Cardiac fibroblast (primary cell): ENCODE results near the gene FAM107B.

Experiments used
- DNase-seq, 2 donors: peaks; one replicate each; pipeline versions ENCODE4 v3.0.0 to v3.0.0-alpha.2; 2010; ENCODE audit warnings: low read depth in 2 of 2
- H3K4me3 ChIP-seq, 2 donors: replicated peaks in 1 of 2; 1 replicate in 1 of 2; 2 replicates in 1 of 2; pipeline ENCODE4 v1.5.1; 2011; ENCODE audit warnings: low read depth in 2 of 2, low read length in 2 of 2, mild to moderate bottlenecking in 2 of 2, moderate library complexity in 1 of 2
- CTCF ChIP-seq: IDR thresholded peaks from one replicate; pipeline ENCODE4 v1.5.1; 2011; ENCODE audit warnings: low read depth, mild to moderate bottlenecking, low read length, inconsistent platforms

The FAM107B gene

DNA sequence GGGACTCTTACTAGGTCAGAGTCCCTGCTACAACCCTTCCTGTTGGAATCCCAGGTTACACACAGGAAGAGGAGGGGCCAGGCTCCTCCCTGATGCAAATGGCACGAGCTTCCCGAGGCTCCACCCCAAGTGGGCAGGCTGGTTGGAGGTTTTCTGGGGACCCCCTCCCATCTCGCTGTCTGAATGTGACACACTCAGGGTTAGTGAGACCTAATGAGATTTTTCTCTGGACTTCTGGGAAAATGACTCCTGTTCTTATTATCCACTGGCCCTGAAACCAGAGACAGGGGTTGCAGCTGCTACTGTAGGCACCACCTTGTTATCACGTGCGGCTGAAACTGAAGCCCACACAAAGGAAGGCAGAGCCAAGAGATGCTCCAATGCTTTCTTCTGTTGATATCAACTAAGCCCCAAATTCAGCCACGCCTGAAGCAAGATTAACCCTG lies 103.3 kb downstream of the FAM107B start:
- no peak for TF ChIP-seq CTCF
- no peak for DNase-seq
- H3K4me3 ChIP-seq, result no peak overlapping the region

DNA sequence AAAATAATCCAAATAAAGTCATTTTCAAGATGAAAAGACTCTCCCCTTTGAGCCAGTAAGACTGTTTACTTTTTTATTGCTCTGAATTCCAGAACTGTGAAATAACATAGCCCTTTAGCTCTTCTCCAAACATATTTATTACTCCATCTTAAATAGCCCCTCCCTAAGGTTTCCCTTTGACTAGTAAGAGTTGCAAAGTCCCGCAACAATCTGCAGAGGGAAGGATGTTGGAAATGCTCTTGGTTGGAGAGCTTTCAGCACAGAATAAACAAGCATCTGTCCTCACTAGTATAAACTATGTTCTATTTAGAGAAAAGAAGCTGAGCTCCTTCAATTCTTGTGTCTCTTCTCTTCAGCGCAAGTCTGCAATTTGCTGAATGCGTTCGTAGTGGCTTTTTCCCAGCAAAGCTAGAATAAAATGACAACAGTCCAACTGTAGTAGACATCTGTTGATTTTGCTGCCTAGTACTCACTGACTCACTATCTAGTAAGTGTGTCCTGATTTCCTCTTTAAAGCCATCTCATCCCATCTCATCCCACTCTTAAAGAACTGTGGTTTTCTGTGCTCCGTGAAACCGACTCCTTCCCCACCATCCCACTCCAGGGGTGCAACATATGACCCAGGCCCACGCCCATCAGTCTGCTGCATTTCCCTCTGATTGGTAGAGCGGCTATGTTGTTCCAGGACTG lies 104.0 kb downstream of the FAM107B start:
- H3K4me3 ChIP-seq, result no peak overlapping the region
- peak; percentile 4 to 12 for DNase-seq
- no peak for TF ChIP-seq CTCF

- no peak overlapping the region for H3K4me3 ChIP-seq
- no peak for DNase-seq
- no peak for TF ChIP-seq CTCF
Measured at GRCh38 chr10:14669576-14669975, 105.1 kb downstream of the FAM107B start.

- H3K4me3 ChIP-seq, result no peak overlapping the region
- no peak for DNase-seq
- TF ChIP-seq CTCF, result no peak
Measured at GRCh38 chr10:14667781-14668180, 106.9 kb downstream of the FAM107B start.

DNA sequence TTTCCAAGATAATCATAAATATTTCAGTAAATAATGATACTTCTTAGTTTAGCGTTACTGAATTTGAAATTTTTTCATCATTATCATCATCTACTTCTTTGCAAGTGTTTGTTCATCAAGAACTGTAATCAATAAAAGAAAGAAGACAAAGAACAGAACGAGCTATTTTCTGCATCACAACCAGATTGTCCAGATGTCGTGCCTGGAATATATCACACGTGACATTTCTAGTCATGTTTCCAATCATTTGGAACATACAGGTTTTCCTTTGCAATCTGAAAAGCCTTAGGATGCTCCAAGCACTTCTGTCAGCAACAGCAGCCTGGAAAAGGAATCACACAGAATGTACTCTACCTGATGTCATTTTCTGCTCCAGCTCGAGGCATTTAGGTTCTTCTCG lies 107.4 kb downstream of the FAM107B start:
- DNase-seq, result no peak
- no peak for TF ChIP-seq CTCF
- H3K4me3 ChIP-seq, result no peak overlapping the region

DNA sequence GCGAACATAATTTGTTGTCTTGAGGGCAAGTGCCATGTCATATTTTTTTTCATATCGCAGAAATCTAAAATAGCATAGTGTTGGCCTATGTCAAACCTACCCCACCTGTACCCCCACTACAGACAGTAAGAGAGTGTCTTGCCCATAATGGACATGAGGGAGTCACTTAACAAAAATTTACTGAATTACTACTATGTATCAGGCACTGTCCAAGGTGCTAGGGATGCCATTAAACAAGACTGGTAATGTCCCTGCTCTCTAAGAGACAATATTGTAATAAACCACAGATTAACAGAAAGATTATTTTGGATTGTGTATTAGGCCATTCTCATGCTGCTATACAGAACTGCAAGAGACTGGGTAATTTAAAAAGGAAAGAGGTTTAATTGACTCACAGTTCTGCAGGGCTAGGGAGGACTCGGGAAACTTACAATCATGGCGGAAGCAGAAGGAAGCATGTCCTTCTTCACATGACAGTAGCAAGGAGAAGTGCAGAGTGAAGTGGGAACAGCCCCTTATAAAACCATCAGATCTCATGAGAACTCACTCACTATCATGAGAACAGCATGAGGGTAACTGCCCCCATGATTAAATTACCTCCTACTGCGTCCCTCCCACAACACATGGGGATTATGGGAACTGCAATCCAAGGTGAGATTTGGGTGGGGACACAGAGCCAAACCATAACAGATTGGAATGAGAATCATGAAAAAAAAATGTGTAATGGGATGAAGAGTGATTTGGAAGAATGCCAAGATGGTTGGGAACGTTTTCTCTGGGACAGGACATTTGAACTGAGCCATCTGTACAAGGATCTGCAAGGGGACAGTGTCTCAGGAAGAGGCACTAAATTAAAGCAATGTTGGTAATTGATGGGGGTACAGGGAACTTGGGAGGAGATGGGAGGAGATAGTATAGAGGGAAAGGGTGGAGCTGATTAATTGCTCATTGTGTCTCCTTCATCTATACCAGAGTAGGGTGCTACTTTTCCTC lies 108.5 kb downstream of the FAM107B start:
- no peak overlapping the region for H3K4me3 ChIP-seq
- peak in 1 of 2 donors; percentile 26 for DNase-seq
- no peak for TF ChIP-seq CTCF
